ENCODE data around the gene GNAZ.

The GNAZ gene

GRCh38 chr22:23068096-23068831 lies 2.1 kb upstream of the GNAZ start:
- Histone ChIP-seq H2AFZ (ENCODE audit: low read length) (no peak overlapping the region), H3K27me3 (replicated peaks; ENCODE audit: insufficient read depth, low read length) (no peaks in the 10 kb centered on the region), H3K4me3 (ENCODE audit: low read length) (no peak overlapping the region), H3K79me2 (ENCODE audit: low read length) (peaks cover 8% of the 10 kb centered on the region; the same call in 1 of the 2 replicates), H3K9me2 (replicated peaks; ENCODE audit: insufficient read depth, low read length) (no peaks in the 10 kb centered on the region), H3K36me3 (replicated peaks; ENCODE audit: insufficient read depth, low read length) (no peaks in the 10 kb centered on the region), H3K4me2 (ENCODE audit: low read depth, low read length) (no peak overlapping the region), H3K27ac (ENCODE audit: low read length) (no peak overlapping the region), H3F3A (ENCODE audit: insufficient read depth, low read length) (no peaks in the 10 kb centered on the region), H3K9me3 (replicated peaks; ENCODE audit: insufficient read depth, low read length) (no peaks in the 10 kb centered on the region), H3K4me1 (ENCODE audit: low read length) (no peaks in the 10 kb centered on the region), H3K9ac (ENCODE audit: low read length) (no peak overlapping the region), H4K20me1 (ENCODE audit: insufficient read depth, low read length) (no peaks in the 10 kb centered on the region)
- no peak for DNase-seq
- TF ChIP-seq CTCF (IDR thresholded peaks at IDR 0.05; ENCODE audit: low read length), result no peak
- TF ChIP-seq EZH2phosphoT487 (IDR thresholded peaks at IDR 0.05; ENCODE audit: low read length), result no peak
- TF ChIP-seq EZH2 (optimal IDR thresholded peaks at IDR 0.05; ENCODE audit: low read depth, low read length), result no peak

GRCh38 chr22:23068832-23069385 lies 1.4 kb upstream of the GNAZ start:
- no peak for DNase-seq
- TF ChIP-seq EZH2phosphoT487 (IDR thresholded peaks at IDR 0.05; ENCODE audit: low read length) (no peak), CTCF (IDR thresholded peaks at IDR 0.05; ENCODE audit: low read length) (no peak), EZH2 (optimal IDR thresholded peaks at IDR 0.05; ENCODE audit: low read depth, low read length) (no peak)
- no peaks in the 10 kb centered on the region for H4K20me1 ChIP-seq (ENCODE audit: insufficient read depth, low read length)
- H3K4me1 ChIP-seq (ENCODE audit: low read length), result no peaks in the 10 kb centered on the region
- H3K27me3 ChIP-seq (replicated peaks; ENCODE audit: insufficient read depth, low read length), result no peaks in the 10 kb centered on the region
- no peak overlapping the region for H3K9ac ChIP-seq (ENCODE audit: low read length)
- peaks cover 8% of the 10 kb centered on the region; the same call in 1 of the 2 replicates for H3K79me2 ChIP-seq (ENCODE audit: low read length)
- no peaks in the 10 kb centered on the region for H3K9me2 ChIP-seq (replicated peaks; ENCODE audit: insufficient read depth, low read length)
- H3K4me2 ChIP-seq (ENCODE audit: low read depth, low read length), result peak overlapping the region; percentile 88; the same call in 1 of the 2 replicates
- no peak overlapping the region for H3K27ac ChIP-seq (ENCODE audit: low read length)
- H3K9me3 ChIP-seq (replicated peaks; ENCODE audit: insufficient read depth, low read length), result no peaks in the 10 kb centered on the region
- H3K36me3 ChIP-seq (replicated peaks; ENCODE audit: insufficient read depth, low read length), result no peaks in the 10 kb centered on the region
- H3K4me3 ChIP-seq (ENCODE audit: low read length), result no peak overlapping the region
- H2AFZ ChIP-seq (ENCODE audit: low read length), result no peak overlapping the region
- no peaks in the 10 kb centered on the region for H3F3A ChIP-seq (ENCODE audit: insufficient read depth, low read length)

- Histone ChIP-seq H3K4me2 (ENCODE audit: low read depth, low read length) (peak overlapping the region; percentile 88), H3K9ac (ENCODE audit: low read length) (peak overlapping the region; percentile 61; the same call in 1 of the 2 replicates), H3K9me2 (replicated peaks; ENCODE audit: insufficient read depth, low read length) (no peaks in the 10 kb centered on the region), H3K27ac (ENCODE audit: low read length) (no peak overlapping the region), H3K9me3 (replicated peaks; ENCODE audit: insufficient read depth, low read length) (no peaks in the 10 kb centered on the region), H3K36me3 (replicated peaks; ENCODE audit: insufficient read depth, low read length) (no peaks in the 10 kb centered on the region), H2AFZ (ENCODE audit: low read length) (peak overlapping the region; percentile 86), H4K20me1 (ENCODE audit: insufficient read depth, low read length) (no peaks in the 10 kb centered on the region), H3K27me3 (replicated peaks; ENCODE audit: insufficient read depth, low read length) (no peaks in the 10 kb centered on the region), H3K4me3 (ENCODE audit: low read length) (peak overlapping the region; percentile 63), H3F3A (ENCODE audit: insufficient read depth, low read length) (no peaks in the 10 kb centered on the region), H3K4me1 (ENCODE audit: low read length) (no peaks in the 10 kb centered on the region), H3K79me2 (ENCODE audit: low read length) (peaks cover 8% of the 10 kb centered on the region; the same call in 1 of the 2 replicates)
- peak; percentile 94 for DNase-seq
- no peak for TF ChIP-seq EZH2phosphoT487 (IDR thresholded peaks at IDR 0.05; ENCODE audit: low read length)
- TF ChIP-seq CTCF (IDR thresholded peaks at IDR 0.05; ENCODE audit: low read length), result no peak
- TF ChIP-seq EZH2 (optimal IDR thresholded peaks at IDR 0.05; ENCODE audit: low read depth, low read length), result no peak
These were observed 589 bp upstream of the GNAZ start for GRCh38 chr22:23069502-23070357.
